ENCODE results near the gene SPATA46.

DNA sequence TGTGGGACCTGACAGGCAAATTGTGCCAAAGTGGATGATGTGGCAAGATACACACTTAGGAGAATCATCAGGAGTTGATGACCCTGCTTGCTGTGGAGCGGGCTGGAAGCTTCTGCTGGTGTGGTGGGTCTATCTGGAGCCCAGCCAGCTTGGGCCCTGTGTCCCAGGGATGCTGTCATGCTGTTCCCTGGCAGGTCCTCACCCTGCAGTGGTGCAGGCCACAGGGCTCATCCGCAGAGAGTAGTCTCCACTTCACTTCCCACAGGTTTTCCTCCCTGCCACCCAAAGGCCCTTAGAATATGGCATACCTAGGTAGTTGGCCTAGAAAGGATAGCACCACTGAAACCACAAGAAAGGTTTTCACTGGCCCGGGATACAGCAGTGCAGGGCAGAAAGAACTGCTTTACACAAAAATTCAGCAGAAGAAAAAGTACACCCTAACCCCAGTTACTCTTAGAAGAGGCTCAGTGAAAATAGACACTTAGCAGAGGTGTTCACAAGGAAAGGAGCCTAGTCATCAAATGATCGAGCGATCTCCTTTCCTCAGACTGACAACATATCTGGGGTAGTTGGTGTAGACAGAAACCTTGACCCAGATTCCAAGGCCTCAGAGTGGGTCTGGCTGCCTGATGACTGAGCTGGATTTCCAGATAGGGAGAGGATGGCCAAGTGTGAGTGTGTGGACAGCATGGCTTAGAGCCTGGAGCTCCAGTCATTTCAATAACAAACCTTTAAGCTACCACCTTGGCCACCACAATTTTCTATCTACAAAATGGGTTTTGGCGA lies 3.6 kb upstream of the SPATA46 start:
- TF ChIP-seq, protein P1, sequence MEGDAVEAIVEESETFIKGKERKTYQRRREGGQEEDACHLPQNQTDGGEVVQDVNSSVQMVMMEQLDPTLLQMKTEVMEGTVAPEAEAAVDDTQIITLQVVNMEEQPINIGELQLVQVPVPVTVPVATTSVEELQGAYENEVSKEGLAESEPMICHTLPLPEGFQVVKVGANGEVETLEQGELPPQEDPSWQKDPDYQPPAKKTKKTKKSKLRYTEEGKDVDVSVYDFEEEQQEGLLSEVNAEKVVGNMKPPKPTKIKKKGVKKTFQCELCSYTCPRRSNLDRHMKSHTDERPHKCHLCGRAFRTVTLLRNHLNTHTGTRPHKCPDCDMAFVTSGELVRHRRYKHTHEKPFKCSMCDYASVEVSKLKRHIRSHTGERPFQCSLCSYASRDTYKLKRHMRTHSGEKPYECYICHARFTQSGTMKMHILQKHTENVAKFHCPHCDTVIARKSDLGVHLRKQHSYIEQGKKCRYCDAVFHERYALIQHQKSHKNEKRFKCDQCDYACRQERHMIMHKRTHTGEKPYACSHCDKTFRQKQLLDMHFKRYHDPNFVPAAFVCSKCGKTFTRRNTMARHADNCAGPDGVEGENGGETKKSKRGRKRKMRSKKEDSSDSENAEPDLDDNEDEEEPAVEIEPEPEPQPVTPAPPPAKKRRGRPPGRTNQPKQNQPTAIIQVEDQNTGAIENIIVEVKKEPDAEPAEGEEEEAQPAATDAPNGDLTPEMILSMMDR (IDR thresholded peaks at IDR 0.05): no peak
- no peak for TF ChIP-seq POLR2A (IDR thresholded peaks at IDR 0.05)
